HEK293T (cell line): ENCODE results near the gene PDE10A.

Source experiments
- ARNT ChIP-seq: fragments of 450-650 bp; IDR thresholded peaks from 2 replicates; pipeline ENCODE4 v1.6.1; 2017; ENCODE audit warnings: mild to moderate bottlenecking
- BHLHE40 ChIP-seq: fragments of 450-650 bp; IDR thresholded peaks from 2 replicates; pipeline ENCODE4 v1.6.1; 2016; ENCODE audit warnings: mild to moderate bottlenecking, moderate library complexity, borderline replicate concordance
- ELF4 ChIP-seq: fragments of 450-650 bp; IDR thresholded peaks from 2 replicates; pipeline ENCODE4 v1.6.1; 2017; ENCODE audit warnings: antibody characterized with exemption
- FOXA1 ChIP-seq: fragments of 450-650 bp; IDR thresholded peaks from 2 replicates; pipeline ENCODE4 v1.6.1; 2016; ENCODE audit warnings: mild to moderate bottlenecking
- FOXK2 ChIP-seq: fragments of 450-650 bp; IDR thresholded peaks from 2 replicates; pipeline ENCODE4 v1.6.1; 2016; ENCODE audit warnings: mild to moderate bottlenecking
- FOXM1 ChIP-seq: fragments of 450-650 bp; IDR thresholded peaks from 2 replicates; pipeline ENCODE4 v1.6.1; 2017; ENCODE audit warnings: mild to moderate bottlenecking, borderline replicate concordance
- HDGF ChIP-seq: fragments of 450-650 bp; IDR thresholded peaks from 2 replicates; pipeline ENCODE4 v1.6.1; 2017; ENCODE audit warnings: antibody characterized with exemption, borderline replicate concordance
- SUZ12 ChIP-seq: fragments of 450-650 bp; IDR thresholded peaks from 2 replicates; pipeline ENCODE4 v1.6.1; 2016; ENCODE audit warnings: mild to moderate bottlenecking
- TARDBP ChIP-seq: fragments of 450-650 bp; IDR thresholded peaks from 2 replicates; pipeline ENCODE4 v1.6.1; 2016
- ZNF384 ChIP-seq: fragments of 450-650 bp; IDR thresholded peaks from 2 replicates; pipeline ENCODE4 v1.6.1; 2016

DNA sequence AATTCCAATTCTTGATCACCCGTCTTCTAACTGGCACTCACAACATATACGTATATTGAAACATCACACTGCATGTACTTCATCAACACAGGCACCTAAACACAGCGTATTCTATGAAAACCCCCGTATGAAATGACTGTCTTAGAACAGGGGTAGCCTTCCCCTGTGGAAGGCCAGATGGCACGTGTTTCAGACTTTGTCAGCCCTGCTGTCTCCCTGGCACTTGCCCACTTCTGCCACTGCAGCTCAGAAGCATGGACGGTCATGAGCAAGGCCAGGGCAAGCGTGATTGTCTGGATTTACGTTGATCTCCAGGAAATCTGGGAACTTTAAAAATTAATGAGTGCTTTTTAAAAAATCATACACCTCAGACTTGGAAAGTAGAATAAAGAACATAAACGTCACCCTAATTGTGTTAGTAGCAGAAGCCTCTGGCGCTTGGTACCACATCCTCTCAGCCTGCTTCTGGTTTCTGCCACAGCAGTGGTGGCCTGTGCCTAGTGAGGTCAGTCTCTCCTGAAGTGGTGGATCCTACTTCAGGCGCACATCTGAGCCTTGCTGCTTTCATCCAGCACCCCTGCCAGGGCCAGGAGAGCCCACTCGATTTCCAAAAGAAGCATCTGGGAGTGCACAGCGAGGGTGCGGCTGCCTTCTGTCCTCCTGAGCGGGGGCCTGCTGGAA is 18.3 kb downstream of the PDE10A start:
- TF ChIP-seq FOXK2 = no peak
- no peak for TF ChIP-seq TARDBP
- TF ChIP-seq SUZ12 = no peak
- TF ChIP-seq ELF4 = no peak
- no peak for TF ChIP-seq FOXA1
- no peak for TF ChIP-seq ZNF384
- no peak for TF ChIP-seq FOXM1
- no peak for TF ChIP-seq HDGF
- no peak for TF ChIP-seq ARNT
- no peak for TF ChIP-seq BHLHE40
